ENCODE data around the gene NECTIN3.

Gene NECTIN3

DNA sequence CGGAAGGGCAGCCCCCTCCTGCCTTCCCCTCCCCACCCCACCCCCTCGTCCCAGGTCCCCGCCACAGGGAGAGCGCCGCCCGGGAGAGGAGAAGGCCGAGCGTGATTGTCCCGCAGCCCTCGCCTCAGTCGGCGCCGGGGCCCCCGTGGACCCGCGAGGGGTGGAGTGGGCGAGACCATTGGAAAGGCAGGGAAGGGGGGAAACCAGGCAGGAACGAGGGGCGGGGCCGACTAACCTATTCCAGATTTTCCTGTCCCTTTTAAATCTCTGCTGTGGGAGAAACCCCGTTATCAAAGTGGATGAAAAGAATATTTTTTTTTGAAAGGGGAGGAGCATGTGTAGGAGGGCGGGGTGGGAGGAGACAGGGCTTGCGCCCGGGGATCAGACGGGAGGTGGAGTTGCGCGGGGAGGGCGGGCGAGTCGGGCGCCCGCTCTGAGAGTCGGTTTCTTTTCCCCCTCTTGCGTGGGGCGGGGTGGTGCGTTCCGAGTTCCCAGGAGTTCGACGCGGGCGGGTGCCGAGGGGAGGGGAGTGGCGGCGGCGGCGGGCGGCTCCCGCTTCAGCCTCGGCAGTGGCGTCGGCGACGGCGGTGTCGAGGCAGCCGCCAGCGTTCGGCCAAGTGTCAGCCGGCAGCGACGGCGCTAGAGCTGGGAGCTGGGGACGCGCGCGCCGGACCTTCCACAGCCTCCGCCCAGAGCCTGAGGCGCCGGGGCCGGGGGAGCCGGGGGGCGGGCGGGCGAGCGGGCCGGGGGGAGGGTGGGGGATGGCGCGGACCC lies at the start of gene NECTIN3:
Gene NECTIN3, plus strand, starts transcription at position 560 of the 774 bp plus-strand sequence. Its CDS starts 202 bp downstream, at position 762.
- DNase-seq (ENCODE audit: low read depth in 1 of 2, low spot score in 1 of 2), result peak; percentile 68 to 79

GRCh38 chr3:111027868-111028267 lies 43.7 kb upstream of the NECTIN3 start:
- no peak for DNase-seq (ENCODE audit: low read depth in 1 of 2, low spot score in 1 of 2)

- no peak for DNase-seq (ENCODE audit: low read depth in 1 of 2, low spot score in 1 of 2)
These were observed 40.1 kb upstream of the NECTIN3 start for GRCh38 chr3:111031538-111031937.

DNA sequence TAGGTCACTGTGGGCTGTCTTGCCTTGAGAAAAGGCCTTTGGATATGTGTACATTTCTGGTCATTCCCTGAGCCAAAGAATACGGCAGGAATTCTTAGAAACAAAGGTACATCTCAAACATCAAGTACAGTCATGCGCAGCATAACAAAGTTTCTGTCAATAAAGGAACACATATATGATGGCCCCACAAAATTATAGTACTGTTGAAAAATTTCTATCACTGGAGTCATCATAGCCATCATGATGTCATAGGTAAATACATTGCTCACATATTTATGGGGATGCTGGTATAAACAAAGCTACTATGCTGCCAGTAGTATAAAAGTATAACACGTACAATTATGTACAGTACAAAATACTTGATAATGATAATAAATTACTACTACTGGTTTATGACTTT lies 38.9 kb upstream of the NECTIN3 start:
- no peak for DNase-seq (ENCODE audit: low read depth in 1 of 2, low spot score in 1 of 2)

DNA sequence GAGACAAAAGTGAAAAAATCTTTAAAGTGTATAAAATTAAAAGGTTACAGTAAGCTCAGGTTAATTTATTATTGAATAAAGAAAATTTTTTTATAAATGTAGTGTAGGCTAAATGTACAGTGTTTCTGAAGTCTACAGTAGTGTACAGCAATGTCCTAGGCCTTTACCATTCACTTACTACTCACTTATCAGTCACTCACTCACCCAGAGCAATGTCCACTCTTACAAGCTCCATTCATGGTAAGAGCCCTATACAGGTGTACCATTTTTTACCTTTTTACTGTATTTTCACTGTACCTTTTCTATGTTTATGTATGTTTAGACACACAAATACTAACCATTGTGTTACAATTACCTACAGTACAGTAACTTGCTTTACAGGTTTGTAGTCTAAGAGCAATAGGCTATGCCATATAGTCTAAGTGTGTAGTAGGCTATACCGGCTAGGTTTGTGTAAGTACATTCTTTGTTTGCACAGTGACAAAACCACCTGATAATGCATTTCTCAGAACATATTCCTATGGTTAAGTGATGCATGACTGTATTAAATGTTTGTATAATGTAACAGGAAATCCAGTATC lies 38.1 kb upstream of the NECTIN3 start:
- DNase-seq (ENCODE audit: low read depth in 1 of 2, low spot score in 1 of 2), result no peak

DNA sequence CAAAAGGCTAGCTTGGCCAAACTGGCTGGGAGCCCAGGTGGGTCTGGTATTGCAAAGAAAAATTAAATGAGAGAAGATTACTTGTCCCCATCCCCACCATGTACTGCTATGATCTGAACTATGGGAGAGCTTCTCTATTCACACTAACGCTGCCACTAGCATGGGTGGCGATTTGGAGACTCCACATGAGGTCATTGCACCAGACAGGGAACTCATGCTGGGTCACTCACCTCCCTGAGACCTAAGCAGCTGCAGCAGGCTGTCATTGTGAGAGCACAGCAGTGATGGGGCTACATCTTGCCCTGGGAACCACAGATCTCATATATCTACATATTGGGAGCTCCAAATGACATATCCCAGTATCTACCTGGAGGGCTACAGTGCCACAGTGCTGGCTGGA lies 36.3 kb upstream of the NECTIN3 start:
- no peak for DNase-seq (ENCODE audit: low read depth in 1 of 2, low spot score in 1 of 2)

DNA sequence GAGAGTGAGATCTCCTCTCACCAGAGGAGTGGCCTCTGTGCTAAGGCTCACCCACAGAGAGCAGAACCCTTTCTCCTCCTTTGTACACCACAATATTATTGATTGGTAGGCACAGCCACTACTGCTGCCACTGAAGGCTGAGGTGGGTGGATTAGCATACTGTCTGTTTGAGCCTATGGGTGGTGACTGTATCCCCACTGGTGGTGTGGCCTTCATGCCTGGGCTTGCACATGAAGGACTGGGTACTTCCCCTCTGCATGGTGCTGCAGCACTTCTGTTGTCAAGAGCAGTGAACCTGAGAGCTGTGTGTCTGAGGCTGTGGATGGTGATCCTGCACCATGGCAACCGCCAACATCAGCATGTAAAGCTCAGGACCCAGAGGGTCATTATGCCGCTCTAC lies 35.7 kb upstream of the NECTIN3 start:
- DNase-seq (ENCODE audit: low read depth in 1 of 2, low spot score in 1 of 2), result no peak

- DNase-seq (ENCODE audit: low read depth in 1 of 2, low spot score in 1 of 2), result no peak
These were observed 30.7 kb upstream of the NECTIN3 start for GRCh38 chr3:111040959-111041358.

GRCh38 chr3:111045564-111045963 lies 26.1 kb upstream of the NECTIN3 start:
- no peak for DNase-seq (ENCODE audit: low read depth in 1 of 2, low spot score in 1 of 2)

- no peak for DNase-seq (ENCODE audit: low read depth in 1 of 2, low spot score in 1 of 2)
These were observed 24.6 kb upstream of the NECTIN3 start for GRCh38 chr3:111047042-111047441.

DNA sequence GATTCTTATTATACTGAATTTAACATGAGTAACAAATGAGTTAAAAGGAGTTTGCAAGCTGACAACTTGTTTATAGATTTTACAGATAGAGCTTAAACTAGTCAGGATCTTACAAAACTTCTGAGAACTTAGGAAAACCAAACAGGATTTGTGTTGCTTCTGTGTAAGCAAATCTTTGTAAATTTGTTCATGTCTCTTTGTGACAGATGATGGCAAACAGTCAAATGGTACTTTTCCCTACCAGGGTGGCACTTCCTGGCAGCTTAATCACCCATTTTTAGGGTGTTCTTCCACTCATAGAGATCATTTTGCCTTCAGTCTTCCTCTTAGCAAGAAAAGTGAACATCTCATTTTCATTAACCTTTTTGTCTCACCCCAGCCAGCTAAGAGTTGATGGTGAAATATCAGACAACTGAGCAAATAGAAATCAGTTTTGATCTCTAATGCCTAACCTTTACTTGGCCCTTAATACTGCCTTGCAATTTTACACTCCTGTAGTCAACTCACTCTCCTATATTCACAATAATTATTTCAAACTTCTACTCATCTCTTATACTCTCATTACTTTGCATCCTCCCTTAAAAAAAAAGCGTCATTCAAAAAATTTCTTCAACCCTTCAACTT lies 23.7 kb upstream of the NECTIN3 start:
- no peak for DNase-seq (ENCODE audit: low read depth in 1 of 2, low spot score in 1 of 2)

- no peak for DNase-seq (ENCODE audit: low read depth in 1 of 2, low spot score in 1 of 2)
These were observed 20.3 kb upstream of the NECTIN3 start for GRCh38 chr3:111051354-111051753.

DNA sequence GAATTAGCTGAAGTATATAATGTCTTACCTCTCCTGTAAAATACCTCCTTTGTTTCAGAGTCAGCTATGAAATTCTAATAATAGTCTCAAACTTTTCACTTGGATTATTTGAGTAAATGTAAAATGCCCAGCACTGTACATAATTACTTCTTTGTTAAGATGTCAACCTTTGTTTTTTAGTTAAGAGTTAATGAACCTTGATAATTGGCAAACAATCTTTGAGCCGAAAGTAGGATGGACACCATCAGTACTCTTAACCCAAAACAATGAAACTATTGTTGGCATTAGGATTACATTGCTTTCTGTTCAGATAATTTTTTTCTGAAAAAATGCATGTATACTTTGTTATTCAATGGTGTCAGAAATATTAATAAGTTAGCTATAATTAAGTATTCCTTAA lies 3.0 kb upstream of the NECTIN3 start:
- DNase-seq (ENCODE audit: low read depth in 1 of 2, low spot score in 1 of 2), result no peak

DNA sequence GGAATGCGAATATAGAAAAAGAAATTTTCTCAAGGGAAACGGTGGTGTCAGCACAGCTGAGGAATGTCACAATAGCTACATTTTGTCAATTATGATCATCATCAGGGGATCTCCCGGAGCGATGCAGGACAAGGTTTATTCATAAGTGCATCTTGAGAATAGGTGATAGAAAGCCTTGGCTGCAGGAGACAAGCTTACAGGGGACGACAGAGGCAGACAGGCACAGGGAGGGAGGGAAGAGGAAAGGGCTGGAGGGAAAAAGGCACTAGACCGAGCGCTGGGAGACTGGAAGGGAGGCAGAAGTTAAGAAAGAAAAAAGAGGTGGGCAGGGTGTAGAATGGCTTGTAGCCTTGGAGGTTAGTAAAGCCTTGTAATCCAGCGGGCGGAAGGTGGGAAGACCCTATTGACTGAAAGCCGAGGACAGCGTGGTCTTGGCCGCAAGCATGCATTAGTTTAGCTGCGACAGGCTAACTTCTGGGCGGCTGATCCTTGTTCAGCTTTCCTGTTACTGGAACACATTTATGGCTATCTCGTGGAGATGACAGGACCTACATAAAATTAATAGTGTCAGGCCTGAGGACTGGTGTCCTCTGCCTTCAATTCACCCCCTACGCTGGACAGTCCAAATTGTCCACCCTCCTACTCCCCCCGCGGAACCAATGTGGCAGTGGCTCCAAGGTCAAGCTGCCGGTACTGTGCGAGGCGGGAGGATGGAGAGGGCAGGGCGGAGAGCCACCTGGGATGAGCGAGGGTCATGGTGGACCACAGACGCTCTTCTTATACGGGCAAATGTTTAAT lies 1.4 kb upstream of the NECTIN3 start:
- DNase-seq (ENCODE audit: low read depth in 1 of 2, low spot score in 1 of 2), result no peak

DNA sequence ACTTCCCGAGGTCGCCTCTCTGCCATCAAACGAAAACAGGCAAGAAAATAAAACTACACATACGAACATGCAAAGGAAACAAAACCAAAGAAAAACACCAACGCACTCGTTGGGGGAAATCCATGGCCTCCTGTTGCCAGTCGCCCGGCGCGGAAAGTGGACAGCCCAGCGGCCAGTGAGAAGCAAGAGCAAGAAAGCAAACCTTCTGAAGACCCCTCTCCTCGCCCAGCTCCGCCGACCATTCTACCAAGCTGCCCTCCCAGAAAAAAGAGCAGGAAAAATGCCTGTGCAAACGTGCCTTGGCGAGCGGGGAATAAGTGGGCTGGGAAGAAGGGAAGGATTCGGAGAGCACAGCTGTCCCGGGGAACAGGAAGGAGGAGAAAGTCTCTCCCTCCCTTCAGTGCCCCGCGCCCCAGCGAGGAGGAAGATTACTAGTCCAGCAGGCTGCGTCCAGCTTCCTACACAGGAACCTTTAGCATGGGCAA lies 802 bp upstream of the NECTIN3 start:
- no peak for DNase-seq (ENCODE audit: low read depth in 1 of 2, low spot score in 1 of 2)

- no peak for DNase-seq (ENCODE audit: low read depth in 1 of 2, low spot score in 1 of 2)
These were observed 660 bp downstream of the NECTIN3 start for GRCh38 chr3:111072031-111072921.

- DNase-seq (ENCODE audit: low read depth in 1 of 2, low spot score in 1 of 2), result no peak
These were observed 1.6 kb downstream of the NECTIN3 start for GRCh38 chr3:111073218-111073617.

- no peak for DNase-seq (ENCODE audit: low read depth in 1 of 2, low spot score in 1 of 2)
These were observed 5.1 kb downstream of the NECTIN3 start for GRCh38 chr3:111076732-111077131.

DNA sequence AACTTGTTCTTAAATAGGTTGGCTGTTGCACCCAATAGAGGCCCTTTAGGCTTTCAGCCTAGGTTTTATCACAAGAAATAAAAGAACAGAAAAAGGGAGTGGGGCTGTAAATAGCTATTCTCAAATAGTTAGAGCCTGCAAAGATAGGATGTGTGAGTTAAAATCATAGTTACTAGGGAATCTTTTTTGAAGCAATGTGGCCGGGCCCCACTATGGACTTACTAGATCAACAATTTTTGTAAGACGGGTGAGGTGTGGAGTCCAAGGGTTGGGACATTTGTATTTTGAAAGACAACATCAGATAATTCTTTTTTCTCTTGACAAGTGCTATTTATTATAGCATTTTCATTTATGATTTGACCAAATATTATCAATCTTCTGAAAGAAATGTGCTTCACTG lies 5.8 kb downstream of the NECTIN3 start:
- DNase-seq (ENCODE audit: low read depth in 1 of 2, low spot score in 1 of 2), result no peak

DNA sequence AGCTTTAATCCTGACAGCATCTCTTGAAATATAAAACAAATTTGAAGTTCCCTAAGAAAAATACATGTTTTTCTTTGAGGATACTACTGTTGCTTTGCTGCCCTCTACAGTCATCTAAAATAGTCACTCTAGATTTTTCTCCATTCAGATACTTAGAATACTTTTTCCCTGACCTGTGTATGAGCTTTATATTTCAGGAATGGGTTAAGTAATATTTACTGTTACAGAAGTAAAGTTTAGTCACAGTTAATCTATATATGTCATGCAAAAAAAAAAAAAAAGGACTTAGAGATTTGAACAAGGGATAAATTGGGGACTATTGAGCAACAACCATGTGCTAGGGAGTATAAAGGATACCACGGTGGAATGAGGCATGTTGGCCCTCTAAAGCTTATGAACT lies 8.8 kb downstream of the NECTIN3 start:
- no peak for DNase-seq (ENCODE audit: low read depth in 1 of 2, low spot score in 1 of 2)

All from activated T-helper 1 cell treated with anti-CD3 and anti-CD28 coated beads, Interleukin-2, amount 50 U/mL, for 16 hours (primary cell).